Activated CD4-positive, alpha-beta T cell treated with anti-CD3 and anti-CD28 coated beads for 24 hours (primary cell): Measurements from ENCODE around the gene NINJ2.

Source experiments
- DNase-seq, 2 donors: peaks; one replicate each; pipeline ENCODE4 v3.0.0-alpha.2; 2020; ENCODE audit warnings: low read depth in 2 of 2

Gene NINJ2

GRCh38 chr12:673849-674248 lies 10.6 kb upstream of the NINJ2 start:
- DNase-seq: no peak

GRCh38 chr12:669576-669945 lies 6.3 kb upstream of the NINJ2 start:
- no peak for DNase-seq

GRCh38 chr12:668090-668481 lies 4.8 kb upstream of the NINJ2 start:
- DNase-seq: no peak

DNA sequence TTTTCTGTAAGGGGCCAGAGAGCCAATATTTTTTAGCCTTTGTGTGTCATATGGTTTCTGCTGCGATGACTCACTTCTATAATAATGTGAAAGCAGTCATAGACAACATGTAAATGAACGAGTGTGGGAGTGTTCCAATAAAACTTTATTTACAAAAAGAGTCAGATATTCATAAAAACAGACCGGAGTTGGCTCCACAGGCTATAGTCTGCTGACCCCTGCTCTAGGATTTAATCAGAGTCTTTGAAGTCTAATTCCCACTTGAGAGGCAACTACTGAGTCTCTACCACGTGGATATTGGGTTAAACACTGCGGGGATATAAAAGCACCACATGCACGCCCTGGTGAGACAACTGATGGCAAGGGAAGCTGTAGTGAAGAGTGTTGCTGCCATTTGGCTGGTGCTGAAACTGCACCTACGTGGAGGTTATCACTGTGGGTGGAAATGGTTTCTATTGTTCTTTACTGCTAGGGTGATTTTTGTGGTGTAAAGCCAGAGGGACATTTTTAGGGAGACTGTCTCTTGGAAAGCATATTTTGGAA lies 3.6 kb upstream of the NINJ2 start:
- no peak for DNase-seq

GRCh38 chr12:666066-666465 lies 2.8 kb upstream of the NINJ2 start:
- DNase-seq: no peak

- no peak for DNase-seq
These were observed 1.5 kb upstream of the NINJ2 start for GRCh38 chr12:664779-665092.

GRCh38 chr12:664075-664778 lies 982 bp upstream of the NINJ2 start:
- no peak for DNase-seq

- no peak for DNase-seq
These were observed 516 bp downstream of the NINJ2 start for GRCh38 chr12:662566-663292.

DNA sequence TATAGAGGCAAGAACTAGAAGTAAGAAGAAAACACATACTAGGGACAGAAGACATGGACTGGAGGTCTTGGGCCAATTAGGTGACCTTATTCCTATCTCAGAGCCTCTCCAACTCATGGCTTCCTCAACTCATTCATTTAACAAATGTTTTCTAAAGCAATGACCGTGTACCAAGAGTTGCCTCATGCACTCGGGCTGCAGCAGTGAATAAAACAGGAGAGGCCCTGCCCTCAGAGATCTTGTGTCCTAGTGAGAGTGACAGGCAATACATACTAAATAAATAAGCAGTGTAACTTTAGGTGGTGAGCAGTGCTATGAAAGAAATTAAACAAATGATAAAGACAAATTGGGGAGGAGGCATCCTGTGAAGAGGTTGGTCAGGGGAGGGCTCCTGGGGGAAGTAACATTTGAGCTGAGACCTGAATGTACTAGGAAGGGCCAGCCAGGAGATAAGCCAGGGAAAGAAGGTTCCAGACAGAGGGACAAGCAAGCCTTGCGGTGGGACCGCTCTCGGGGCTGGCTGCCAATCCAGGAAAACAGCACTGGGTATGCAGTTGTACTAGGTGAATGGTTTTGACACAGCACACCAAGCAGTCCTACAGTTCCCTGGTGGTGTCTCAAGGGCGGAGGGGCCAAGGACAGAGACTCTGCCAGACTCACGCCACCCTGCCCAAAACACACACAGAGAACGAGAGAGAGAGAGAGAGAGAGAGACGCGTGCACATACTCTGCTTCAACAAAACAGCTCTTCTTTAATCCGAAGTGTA lies 1.3 kb downstream of the NINJ2 start:
- no peak for DNase-seq

DNA sequence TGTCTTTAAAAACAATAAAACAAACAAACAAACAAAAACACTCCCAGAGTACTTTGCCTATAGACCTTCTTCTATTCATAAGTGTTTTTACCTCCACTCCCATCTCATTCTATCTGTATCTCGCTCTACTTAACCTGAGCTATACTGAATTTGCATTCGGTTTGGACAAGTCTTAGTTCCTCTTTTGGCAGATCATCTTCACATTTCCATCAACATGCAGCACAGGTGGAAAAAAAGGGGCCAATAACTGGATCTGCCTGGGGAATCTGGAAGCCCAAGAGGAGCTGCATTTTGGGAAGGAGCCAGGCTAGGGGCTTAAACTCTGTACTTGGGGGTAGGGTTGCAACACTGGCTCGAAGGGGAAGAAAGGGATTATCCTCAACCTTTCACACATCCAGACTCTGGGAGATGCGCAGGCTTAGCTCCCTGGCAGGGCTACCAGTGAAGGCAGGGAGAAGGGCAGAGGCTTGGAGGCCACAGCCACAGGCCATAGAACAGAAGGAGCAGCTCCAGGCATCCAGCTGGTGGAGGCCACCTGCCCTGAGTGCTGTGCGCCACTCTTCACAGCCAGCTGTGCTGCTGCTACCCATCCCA lies 4.1 kb downstream of the NINJ2 start:
- DNase-seq: no peak

DNA sequence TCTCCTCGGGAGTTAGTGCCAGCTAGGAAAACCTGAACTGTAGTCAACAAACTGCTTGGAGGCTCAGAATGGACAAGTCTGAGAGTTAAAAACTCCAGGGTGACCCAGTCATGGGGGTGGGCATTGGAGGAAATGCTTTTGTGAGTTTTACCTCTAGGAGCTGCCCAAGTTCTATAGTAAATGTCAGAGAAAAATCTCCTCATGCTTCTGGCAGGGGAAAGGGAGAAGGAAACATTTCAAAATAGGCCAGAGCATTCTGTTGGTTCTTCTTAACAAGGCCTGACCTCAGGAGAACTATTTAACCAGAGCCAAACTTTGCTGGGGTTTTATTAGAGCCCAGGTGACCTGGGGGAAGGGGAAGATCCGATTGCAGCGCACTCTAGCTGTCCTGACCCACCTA lies 12.3 kb downstream of the NINJ2 start:
- no peak for DNase-seq

- no peak for DNase-seq
These were observed 15.7 kb downstream of the NINJ2 start for GRCh38 chr12:647385-648085.

DNA sequence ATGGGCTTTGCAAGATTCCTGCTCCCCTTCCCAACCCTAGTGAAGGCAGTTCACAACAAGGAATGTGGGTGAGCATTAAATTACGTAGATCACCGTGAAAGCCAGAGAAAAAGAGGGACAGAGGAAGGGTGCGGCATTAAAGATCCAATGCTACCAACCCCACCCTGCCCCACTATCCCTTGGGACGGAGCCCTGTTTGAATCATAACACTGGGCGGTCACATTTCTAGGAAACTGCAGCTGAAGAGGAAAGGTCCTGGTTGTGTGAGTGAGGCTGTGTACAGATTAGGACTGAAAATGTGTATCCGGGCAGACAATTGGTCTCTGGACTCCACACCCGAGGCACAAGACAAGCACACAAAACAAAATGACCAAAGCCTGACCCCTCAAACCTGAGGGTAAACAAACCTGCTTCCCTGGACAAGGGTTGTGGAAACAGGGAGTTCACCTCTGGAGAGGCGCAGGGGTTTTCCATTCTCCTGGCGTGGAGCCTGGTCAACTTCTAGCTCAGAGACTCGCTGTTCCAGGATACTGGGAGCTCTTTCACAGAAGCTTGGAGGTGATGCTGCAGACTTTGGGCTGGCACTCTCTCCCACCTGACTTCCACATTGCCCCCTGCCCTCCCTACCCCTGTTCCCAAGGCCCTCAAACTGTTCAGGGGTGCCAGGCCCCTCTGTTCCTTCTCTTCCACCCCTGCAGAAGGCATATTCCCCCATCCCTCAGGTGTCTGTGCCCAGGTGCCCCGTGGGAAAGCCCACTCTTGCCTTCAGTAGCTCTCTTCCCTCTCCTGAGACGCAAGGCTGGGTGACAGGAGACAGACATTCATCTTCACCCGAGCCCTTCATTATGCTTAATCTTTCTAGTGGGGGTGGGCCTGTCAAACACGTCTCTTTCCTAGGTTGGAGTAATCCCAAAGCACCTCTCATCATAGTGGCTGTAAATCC lies 16.5 kb downstream of the NINJ2 start:
- DNase-seq: no peak

GRCh38 chr12:645563-646071 lies 17.6 kb downstream of the NINJ2 start:
- no peak for DNase-seq

DNA sequence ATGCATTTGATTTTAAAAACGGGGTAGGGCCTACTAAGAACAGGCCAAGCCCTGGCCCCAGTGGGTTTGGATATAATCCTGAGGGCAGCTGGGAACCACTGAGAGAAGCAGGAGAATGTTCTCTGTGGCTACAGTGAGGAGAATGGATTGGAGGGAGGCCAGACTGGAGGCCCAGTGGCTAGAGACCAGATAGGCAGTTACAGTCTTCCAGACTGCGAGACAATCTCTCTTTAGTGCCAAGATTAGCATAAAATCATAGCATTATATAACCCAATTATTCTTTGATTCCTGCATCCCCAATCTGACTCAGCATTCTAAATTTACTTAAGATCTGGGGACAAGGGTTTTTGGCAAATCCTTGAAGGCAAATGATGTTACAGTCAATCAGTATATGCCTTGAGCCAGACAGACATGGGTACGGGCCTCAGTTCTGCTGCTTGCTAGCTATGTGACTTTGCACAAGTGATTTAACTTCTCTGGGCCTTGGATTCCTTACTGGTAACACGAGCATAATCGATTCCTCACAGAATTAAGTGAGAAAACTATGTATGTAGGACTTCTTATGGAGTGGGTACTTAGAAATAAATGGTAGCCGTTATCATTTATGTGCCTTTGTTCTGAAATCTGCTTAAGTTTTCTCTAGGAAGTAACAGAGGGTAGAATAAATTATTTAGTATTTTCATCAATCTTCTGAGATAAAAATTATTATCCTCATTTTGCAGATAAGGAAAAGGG lies 18.3 kb downstream of the NINJ2 start:
- no peak for DNase-seq

- no peak for DNase-seq
These were observed 19.0 kb downstream of the NINJ2 start for GRCh38 chr12:644303-644639.

GRCh38 chr12:643475-644302 lies 19.6 kb downstream of the NINJ2 start:
- DNase-seq: no peak

- peak; percentile 60 to 62 for DNase-seq
These were observed 20.4 kb downstream of the NINJ2 start for GRCh38 chr12:642633-643474.
